ENCODE results near the gene HBB. TPM values are rescaled to one million over a fixed set of nuclear protein-coding genes. Genes with fewer than 3 reads are reported as not detected.

The HBB gene
- polyA plus RNA-seq, 3 donors = 107 to 153 (median 133) TPM

Other genes starting within 250 kb of the HBB start
- gene OR51L1, start 232.2 kb downstream of the HBB start, polyA plus RNA-seq (ENCODE audit: insufficient read length in 3 of 3) = under 1 TPM; 0.01 to 0.15 (median 0.13) TPM
- not detected for gene OR52J3, start 180.5 kb downstream of the HBB start, polyA plus RNA-seq (ENCODE audit: insufficient read length in 3 of 3)
- not detected for gene OR52E2, start 167.4 kb downstream of the HBB start, polyA plus RNA-seq (ENCODE audit: insufficient read length in 3 of 3)
- not detected for gene OR52E1, start 157.5 kb downstream of the HBB start, polyA plus RNA-seq (ENCODE audit: insufficient read length in 3 of 3)
- not detected for gene OR52A5, start 88.7 kb downstream of the HBB start, polyA plus RNA-seq (ENCODE audit: insufficient read length in 3 of 3)
- under 1 TPM; 0.01 to 0.04 (median 0.03) TPM for gene OR52A1, start 72.3 kb downstream of the HBB start, polyA plus RNA-seq (ENCODE audit: insufficient read length in 3 of 3)
- gene OR51V1, start 26.4 kb downstream of the HBB start, polyA plus RNA-seq (ENCODE audit: insufficient read length in 3 of 3) = not detected
- gene HBD, start 7.4 kb upstream of the HBB start, polyA plus RNA-seq (ENCODE audit: insufficient read length in 3 of 3) = 1 to 10 TPM in 1 of 3 donors, under 1 TPM in 2; 0.68 to 1.1 (median 0.93) TPM
- gene HBG1, start 22.8 kb upstream of the HBB start, polyA plus RNA-seq (ENCODE audit: insufficient read length in 3 of 3) = 100 to 1,000 TPM; 482 to 633 (median 588) TPM
- 1,000 to 10,000 TPM; 1,217 to 2,022 (median 1,324) TPM for gene HBG2, start 27.7 kb upstream of the HBB start, polyA plus RNA-seq (ENCODE audit: insufficient read length in 3 of 3)
- gene HBE1, start 42.9 kb upstream of the HBB start, polyA plus RNA-seq (ENCODE audit: insufficient read length in 3 of 3) = 10 to 100 TPM in 1 of 3 donors, 1 to 10 TPM in 2; 2.4 to 10.5 (median 7.1) TPM
- under 1 TPM; 0.09 to 0.24 (median 0.18) TPM for gene OR51B4, start 74.9 kb upstream of the HBB start, polyA plus RNA-seq (ENCODE audit: insufficient read length in 3 of 3)
- gene OR51B2, start 97.2 kb upstream of the HBB start, polyA plus RNA-seq (ENCODE audit: insufficient read length in 3 of 3) = not detected
- under 1 TPM; 0.32 to 0.59 (median 0.34) TPM for gene OR51B5, start 116.5 kb upstream of the HBB start, polyA plus RNA-seq (ENCODE audit: insufficient read length in 3 of 3)
- gene OR51B6, start 124.4 kb upstream of the HBB start, polyA plus RNA-seq (ENCODE audit: insufficient read length in 3 of 3) = not detected
- gene OR51M1, start 156.7 kb upstream of the HBB start, polyA plus RNA-seq (ENCODE audit: insufficient read length in 3 of 3) = under 1 TPM in 2 of 3 donors, not detected in 1; 0.09 to 0.14 TPM
- gene OR51Q1, start 195.0 kb upstream of the HBB start, polyA plus RNA-seq (ENCODE audit: insufficient read length in 3 of 3) = under 1 TPM in 1 of 3 donors, not detected in 2; 0.16 TPM
- not detected for gene OR51I1, start 214.4 kb upstream of the HBB start, polyA plus RNA-seq (ENCODE audit: insufficient read length in 3 of 3)
- gene OR51I2, start 222.3 kb upstream of the HBB start, polyA plus RNA-seq (ENCODE audit: insufficient read length in 3 of 3) = not detected

All from renal pelvis (tissue), 3 donors.